Thyroid gland (tissue), 4 donors: ENCODE results near the gene LAPTM4A. TPM values are rescaled to one million over a fixed set of nuclear protein-coding genes. Genes with fewer than 3 reads are reported as not detected.

Experiments used
- DNase-seq, 2 donors: peaks; one replicate each; pipeline ENCODE4 v3.0.0-alpha.2; 2019
- H3K27ac ChIP-seq, 3 donors: fragments of 200-600 bp; sonication (generic); 1 replicate in 2 of 3; 2 replicates in 1 of 3; pipeline ENCODE4 v1.5.1; 2016 to 2019; ENCODE audit warnings: mild to moderate bottlenecking in 1 of 3, moderate library complexity in 1 of 3
- H3K27me3 ChIP-seq: fragments of 200-600 bp; sonication (generic); one replicate; pipeline ENCODE4 v1.5.1; 2019
- H3K36me3 ChIP-seq, 2 donors: fragments of 200-600 bp; sonication (generic); one replicate each; pipeline ENCODE4 v1.5.1; 2016 to 2019
- H3K4me1 ChIP-seq, 2 donors: fragments of 200-600 bp; sonication (generic); one replicate each; pipeline ENCODE4 v1.5.1; 2017 to 2019
- H3K4me3 ChIP-seq, 3 donors: fragments of 200-600 bp; sonication (generic); replicated peaks in 1 of 3; 1 replicate in 2 of 3; 2 replicates in 1 of 3; pipeline ENCODE4 v1.5.1; 2016; ENCODE audit warnings: mild to moderate bottlenecking in 1 of 3
- H3K9me3 ChIP-seq: fragments of 200-600 bp; sonication (generic); one replicate; pipeline ENCODE4 v1.5.1; 2017
- CTCF ChIP-seq, 6 experiments: fragments of 200-600 bp in 3 of 6; fragments of 450-650 bp in 3 of 6; sonication (generic) in 3 of 6; IDR thresholded peaks; one replicate each; pipeline ENCODE4 v1.5.1; 2016 to 2019; ENCODE audit warnings: antibody characterized with exemption in 6 of 6, mild to moderate bottlenecking in 2 of 6, inconsistent platforms in 1 of 6, moderate library complexity in 1 of 6
- POLR2A ChIP-seq, 2 donors: fragments of 450-650 bp; IDR thresholded peaks; one replicate each; pipeline ENCODE4 v1.6.1; 2017; ENCODE audit warnings: antibody characterized with exemption in 2 of 2, mild to moderate bottlenecking in 2 of 2, moderate library complexity in 1 of 2
- WGBS, 2 donors: methylation state at CpG; one replicate each; pipeline ENCODE4 v1.1.5; 2017; 5-methylcytosine and 5-hydroxymethylcytosine counted together
- intact Hi-C: fragments of 100-400 bp; cut with DNase I; formaldehyde crosslinking; loops from one replicate; pipeline ENCODE4 v1.15.1; 2023
- total RNA-seq, 4 donors: library from RNA; depleted of rRNA; stranded (reverse); fragments of >200 nt; gene quantifications; one replicate each; pipeline ENCODE4 v1.2.3, GENCODE V29; 2016

The LAPTM4A gene
- total RNA-seq, 4 donors from 2014 or later: 159 to 300 (median 187) TPM

GRCh38 chr2:20015482-20016083, 35.8 kb downstream of the LAPTM4A start:
- 6 to 11% methylated on average over 2 of the region's 2 CpGs for WGBS, 2 donors
- no peak for DNase-seq
- intact Hi-C loops: loop anchor here (2.0 kb wide), 1 partner anchor 83 kb away; no protein-coding TSS in a partner anchor

GRCh38 chr2:20013126-20013849, 38.1 kb downstream of the LAPTM4A start:
- intact Hi-C loops: no loop called here
- Histone ChIP-seq H3K4me3 (peak overlapping the region in 1 of 3 donors; percentile 53), H3K27ac (peak overlapping the region in 1 of 3 donors; percentile 46), H3K4me1 (peaks cover 0 to 12% of the 10 kb centered on the region in 2 donors), H3K36me3 (no peaks in the 10 kb centered on the region), H3K9me3 (no peaks in the 10 kb centered on the region), H3K27me3 (no peaks in the 10 kb centered on the region)
- WGBS, 2 donors: 61 to 65% methylated on average over 15 of the region's 15 CpGs
- TF ChIP-seq CTCF (IDR thresholded peaks at IDR 0.05): no peak
- no peak for TF ChIP-seq POLR2A (IDR thresholded peaks at IDR 0.05)
- DNase-seq: no peak

More at GRCh38 chr2:20015482-20016083, 35.8 kb downstream of the LAPTM4A start:
- no peaks in the 10 kb centered on the region for H3K9me3 ChIP-seq
- no peaks in the 10 kb centered on the region for H3K27me3 ChIP-seq
- H3K27ac ChIP-seq: no peak overlapping the region
- peaks cover 0 to 17% of the 10 kb centered on the region in 2 donors for H3K4me1 ChIP-seq
- H3K4me3 ChIP-seq: no peak overlapping the region
- peak; percentile 30 to 77 (median 55) for TF ChIP-seq CTCF (IDR thresholded peaks at IDR 0.05)
- no peak for TF ChIP-seq POLR2A (IDR thresholded peaks at IDR 0.05)
- H3K36me3 ChIP-seq: no peaks in the 10 kb centered on the region

DNA sequence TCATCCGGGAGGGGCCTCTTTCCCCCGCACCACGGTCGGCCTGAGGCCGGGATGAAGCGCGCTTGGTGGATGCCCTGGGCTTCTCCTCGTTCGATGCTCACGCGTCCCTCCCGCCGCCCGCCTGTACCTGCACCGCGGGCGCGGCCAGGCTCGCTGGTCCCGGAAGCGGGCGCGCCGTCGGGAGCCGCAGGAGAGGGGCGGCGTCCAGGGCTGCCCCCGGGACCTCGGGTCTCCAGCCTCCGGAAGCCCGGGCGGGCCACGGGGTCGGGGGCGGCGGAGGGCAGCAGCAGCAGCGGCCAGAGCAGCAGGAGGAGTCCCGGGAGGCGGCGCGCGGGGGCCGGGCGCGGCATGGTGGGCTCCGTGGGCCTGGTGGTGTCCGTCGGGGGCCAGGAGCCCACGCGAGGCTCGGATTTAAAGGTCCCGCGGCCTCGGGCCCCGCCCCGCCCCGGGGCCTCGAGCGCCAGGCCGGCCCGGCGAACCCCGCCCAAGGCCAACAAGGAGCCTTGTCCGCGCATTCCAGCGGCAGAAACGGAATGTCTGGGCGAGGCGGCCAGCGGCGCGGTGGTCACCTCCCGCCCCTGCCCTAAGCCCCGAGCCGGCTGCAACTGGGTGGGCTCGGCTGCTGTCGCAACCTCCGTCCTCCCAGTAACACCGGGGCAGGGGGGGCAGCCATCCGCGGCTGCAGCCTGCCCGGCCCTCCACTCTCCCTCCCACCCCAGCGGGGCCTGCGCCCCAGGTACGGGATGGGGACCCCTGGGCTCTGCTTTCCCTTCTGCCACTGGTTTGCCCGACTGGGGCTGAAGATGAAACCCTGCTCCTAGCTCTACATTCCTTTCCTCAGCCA, 38.9 kb downstream of the LAPTM4A start, which contains the start of gene MATN3:
MATN3 (minus strand) TSS at position 387 of the 844 bp plus-strand sequence; CDS start at position 350, 37 bp downstream.
- H3K27ac ChIP-seq: peak within 1 kb of the TSS in 1 of 3 donors; percentile 46
- peak; percentile 39 to 61 for DNase-seq
- H3K9me3 ChIP-seq: no peaks in the 10 kb centered on the region
- intact Hi-C loops: no loop called here
- TF ChIP-seq CTCF (IDR thresholded peaks at IDR 0.05) (no peak), POLR2A (IDR thresholded peaks at IDR 0.05) (no peak)
- H3K36me3 ChIP-seq: no peaks in the 10 kb centered on the region
- WGBS, 2 donors: 2 to 5% methylated on average over 13 to 22 of the region's 87 CpGs
- H3K4me3 ChIP-seq: peak within 1 kb of the TSS in 2 of 3 donors; percentile 27 to 53
- peaks cover 0 to 12% of the 10 kb centered on the region in 2 donors for H3K4me1 ChIP-seq
- H3K27me3 ChIP-seq: no peaks in the 10 kb centered on the region

GRCh38 chr2:20012032-20012281, 39.5 kb downstream of the LAPTM4A start:
- intact Hi-C loops: no loop called here
- Histone ChIP-seq H3K4me3 (peak overlapping the region in 1 of 3 donors; percentile 53), H3K9me3 (no peaks in the 10 kb centered on the region), H3K27me3 (no peaks in the 10 kb centered on the region), H3K27ac (no peak overlapping the region), H3K4me1 (peaks cover 0 to 12% of the 10 kb centered on the region in 2 donors), H3K36me3 (no peaks in the 10 kb centered on the region)
- TF ChIP-seq CTCF (IDR thresholded peaks at IDR 0.05) (no peak), POLR2A (IDR thresholded peaks at IDR 0.05) (no peak)
- no peak for DNase-seq
- 20% methylated on average over 4 of the region's 4 CpGs for WGBS, 2 donors
